Panc1 (cell line): ENCODE results near the gene TRAPPC5. TPM values are rescaled to one million over a fixed set of nuclear protein-coding genes. Genes with fewer than 3 reads are reported as not detected.

Experiments used
- ATAC-seq: fragments of 200-7000 bp; cut with Tn5 transposase; 2 replicates; pipeline ENCODE4 v1.9.1; 2020; ENCODE audit warnings: mild to moderate bottlenecking, moderate library complexity
- BruUV-seq: library from RNA; stranded (reverse); fragments of 400-500 nt; replicated peaks from 2 replicates; lab custom pipeline; 2021; lab: Mats Ljungman, UMichigan
- CTCF ChIA-PET: fragments of 300-600 bp; sonication (Branson Sonifier 250); formaldehyde crosslinking; loops from one replicate; lab custom pipeline; 2022; ENCODE audit warnings: antibody characterized with exemption; lab: Charles Lee
- POLR2A ChIA-PET: fragments of 300-600 bp; sonication (Branson Sonifier 250); formaldehyde crosslinking; loops from one replicate; lab custom pipeline; 2022; ENCODE audit warnings: antibody characterized with exemption; lab: Charles Lee
- DNase-seq: peaks from one replicate; pipeline ENCODE4 v3.0.0-alpha.2; 2010; ENCODE audit warnings: low read depth, low spot score
- H3K27ac ChIP-seq: 2 replicates; pipeline ENCODE4 v1.5.1; 2011; ENCODE audit warnings: mild to moderate bottlenecking, low read length, inconsistent platforms
- H3K27me3 ChIP-seq: fragments of 200-500 bp; sonication (Bioruptor generic); 2 replicates; pipeline ENCODE4 v1.6.0; 2014; ENCODE audit warnings: low read length, inconsistent platforms; ENCODE audit not compliant: control insufficient read depth, insufficient read depth
- H3K36me3 ChIP-seq: fragments of 200-500 bp; sonication (Bioruptor generic); 2 replicates; pipeline ENCODE4 v1.5.1; 2014; ENCODE audit warnings: inconsistent platforms, mild to moderate bottlenecking, low read length, moderate library complexity; ENCODE audit not compliant: control insufficient read depth, insufficient read depth
- H3K4me1 ChIP-seq: 2 replicates; pipeline ENCODE4 v1.5.1; 2011; ENCODE audit warnings: inconsistent platforms, mild to moderate bottlenecking, low read length, moderate library complexity; ENCODE audit not compliant: control insufficient read depth, insufficient read depth
- H3K4me3 ChIP-seq, 2 experiments: 2 replicates each; pipeline ENCODE4 v1.5.1; 2011 to 2012; ENCODE audit warnings: low read depth in 2 of 2, low read length in 2 of 2, mild to moderate bottlenecking in 2 of 2, inconsistent platforms in 1 of 2, moderate library complexity in 1 of 2
- H3K9me3 ChIP-seq: fragments of 200-500 bp; sonication (Bioruptor generic); 2 replicates; pipeline ENCODE4 v1.5.1; 2014; ENCODE audit warnings: low read depth, mild to moderate bottlenecking, inconsistent platforms, low read length, moderate library complexity; ENCODE audit not compliant: control insufficient read depth, insufficient read depth
- POLR2AphosphoS5 ChIP-seq: IDR thresholded peaks from 2 replicates; pipeline ENCODE4 v1.6.1; 2012; ENCODE audit warnings: mild to moderate bottlenecking, low read depth, low read length, moderate library complexity
- SIN3A ChIP-seq: IDR thresholded peaks from 2 replicates; pipeline ENCODE4 v1.6.1; 2012; ENCODE audit warnings: low read depth, mild to moderate bottlenecking, low read length, moderate library complexity, borderline replicate concordance; ENCODE audit not compliant: insufficient read depth
- TCF7L2 ChIP-seq: IDR thresholded peaks from 2 replicates; pipeline ENCODE4 v1.6.1; 2011; ENCODE audit warnings: mild to moderate bottlenecking, low read depth, low read length, inconsistent platforms
- in situ Hi-C: cut with HindIII; loops from 2 replicates; pipeline ENCODE4 v1.10.0; 2016; ENCODE audit warnings: low sequenced_read_pairs, low pct_unique_long_range_greater_than_20kb
- intact Hi-C: fragments of 100-400 bp; cut with micrococcal nuclease; formaldehyde crosslinking; loops from one replicate; pipeline ENCODE4 v1.10.0; 2022; ENCODE audit not compliant: unreplicated experiment
- total RNA-seq: library from RNA; stranded (reverse); gene quantifications from one replicate; pipeline ENCODE4 v1.2.1, GENCODE V29; 2021; ENCODE audit not compliant: unreplicated experiment
- TF ChIP-seq, protein P1 (sequence below): fragments of 450-650 bp; IDR thresholded peaks from 2 replicates; pipeline ENCODE4 v1.5.1; 2017; ENCODE audit warnings: mild to moderate bottlenecking
- TF ChIP-seq, protein P2 (sequence below), 2 experiments: IDR thresholded peaks; 2 replicates each; pipeline ENCODE4 v1.6.1; 2011 to 2012; ENCODE audit warnings: low read depth in 2 of 2, control low read depth in 1 of 2, low read length in 1 of 2, mild to moderate bottlenecking in 1 of 2, moderate library complexity in 1 of 2; ENCODE audit not compliant: insufficient read depth in 1 of 2

The TRAPPC5 gene
- total RNA-seq, 1 experiment from 2014 or later: 101 TPM

DNA sequence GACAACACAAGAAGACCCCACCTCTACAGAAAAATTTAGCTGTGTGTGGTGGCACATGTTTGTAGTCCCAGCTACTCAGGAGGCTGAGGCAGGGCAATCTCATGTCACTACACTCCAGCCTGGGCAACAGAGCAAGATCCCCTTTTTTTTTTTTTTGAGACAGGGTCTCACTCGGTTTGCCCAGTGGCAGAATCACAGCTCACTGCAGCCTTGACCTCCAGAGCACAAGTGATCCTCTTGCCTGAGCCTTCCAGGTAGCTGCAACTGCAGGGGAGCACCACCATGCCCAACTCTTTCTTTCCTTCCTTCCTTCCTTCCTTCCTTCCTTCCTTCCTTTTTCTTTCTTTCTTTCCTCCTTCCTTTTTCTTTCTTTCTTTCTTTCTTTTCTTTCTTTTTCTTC is 55.5 kb downstream of the TRAPPC5 start:
- no peaks in the 10 kb centered on the region for H3K27me3 ChIP-seq
- ATAC-seq (no peak), DNase-seq (no peak)
- no TSS peak for BruUV-seq
- no peak for TF ChIP-seq TCF7L2
- TF ChIP-seq POLR2AphosphoS5: no peak
- no peak for TF ChIP-seq SIN3A
- TF ChIP-seq, protein P1, sequence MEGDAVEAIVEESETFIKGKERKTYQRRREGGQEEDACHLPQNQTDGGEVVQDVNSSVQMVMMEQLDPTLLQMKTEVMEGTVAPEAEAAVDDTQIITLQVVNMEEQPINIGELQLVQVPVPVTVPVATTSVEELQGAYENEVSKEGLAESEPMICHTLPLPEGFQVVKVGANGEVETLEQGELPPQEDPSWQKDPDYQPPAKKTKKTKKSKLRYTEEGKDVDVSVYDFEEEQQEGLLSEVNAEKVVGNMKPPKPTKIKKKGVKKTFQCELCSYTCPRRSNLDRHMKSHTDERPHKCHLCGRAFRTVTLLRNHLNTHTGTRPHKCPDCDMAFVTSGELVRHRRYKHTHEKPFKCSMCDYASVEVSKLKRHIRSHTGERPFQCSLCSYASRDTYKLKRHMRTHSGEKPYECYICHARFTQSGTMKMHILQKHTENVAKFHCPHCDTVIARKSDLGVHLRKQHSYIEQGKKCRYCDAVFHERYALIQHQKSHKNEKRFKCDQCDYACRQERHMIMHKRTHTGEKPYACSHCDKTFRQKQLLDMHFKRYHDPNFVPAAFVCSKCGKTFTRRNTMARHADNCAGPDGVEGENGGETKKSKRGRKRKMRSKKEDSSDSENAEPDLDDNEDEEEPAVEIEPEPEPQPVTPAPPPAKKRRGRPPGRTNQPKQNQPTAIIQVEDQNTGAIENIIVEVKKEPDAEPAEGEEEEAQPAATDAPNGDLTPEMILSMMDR: no peak
- TF ChIP-seq, protein P2, sequence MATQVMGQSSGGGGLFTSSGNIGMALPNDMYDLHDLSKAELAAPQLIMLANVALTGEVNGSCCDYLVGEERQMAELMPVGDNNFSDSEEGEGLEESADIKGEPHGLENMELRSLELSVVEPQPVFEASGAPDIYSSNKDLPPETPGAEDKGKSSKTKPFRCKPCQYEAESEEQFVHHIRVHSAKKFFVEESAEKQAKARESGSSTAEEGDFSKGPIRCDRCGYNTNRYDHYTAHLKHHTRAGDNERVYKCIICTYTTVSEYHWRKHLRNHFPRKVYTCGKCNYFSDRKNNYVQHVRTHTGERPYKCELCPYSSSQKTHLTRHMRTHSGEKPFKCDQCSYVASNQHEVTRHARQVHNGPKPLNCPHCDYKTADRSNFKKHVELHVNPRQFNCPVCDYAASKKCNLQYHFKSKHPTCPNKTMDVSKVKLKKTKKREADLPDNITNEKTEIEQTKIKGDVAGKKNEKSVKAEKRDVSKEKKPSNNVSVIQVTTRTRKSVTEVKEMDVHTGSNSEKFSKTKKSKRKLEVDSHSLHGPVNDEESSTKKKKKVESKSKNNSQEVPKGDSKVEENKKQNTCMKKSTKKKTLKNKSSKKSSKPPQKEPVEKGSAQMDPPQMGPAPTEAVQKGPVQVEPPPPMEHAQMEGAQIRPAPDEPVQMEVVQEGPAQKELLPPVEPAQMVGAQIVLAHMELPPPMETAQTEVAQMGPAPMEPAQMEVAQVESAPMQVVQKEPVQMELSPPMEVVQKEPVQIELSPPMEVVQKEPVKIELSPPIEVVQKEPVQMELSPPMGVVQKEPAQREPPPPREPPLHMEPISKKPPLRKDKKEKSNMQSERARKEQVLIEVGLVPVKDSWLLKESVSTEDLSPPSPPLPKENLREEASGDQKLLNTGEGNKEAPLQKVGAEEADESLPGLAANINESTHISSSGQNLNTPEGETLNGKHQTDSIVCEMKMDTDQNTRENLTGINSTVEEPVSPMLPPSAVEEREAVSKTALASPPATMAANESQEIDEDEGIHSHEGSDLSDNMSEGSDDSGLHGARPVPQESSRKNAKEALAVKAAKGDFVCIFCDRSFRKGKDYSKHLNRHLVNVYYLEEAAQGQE (IDR thresholded peaks at IDR 0.05; ENCODE audit: insufficient read depth in 1 of 2, low read depth in 2 of 2, low read length in 1 of 2): no peak
- ChIA-PET POLR2A (no interaction called here), CTCF (no interaction called here)
- intact Hi-C loops (no loop called here), in situ Hi-C loops (no loop called here)
- H3K9me3 ChIP-seq: no peaks in the 10 kb centered on the region
- no peak overlapping the region for H3K27ac ChIP-seq
- H3K4me1 ChIP-seq: no peaks in the 10 kb centered on the region
- H3K36me3 ChIP-seq: no peaks in the 10 kb centered on the region
- H3K4me3 ChIP-seq: no peak overlapping the region

DNA sequence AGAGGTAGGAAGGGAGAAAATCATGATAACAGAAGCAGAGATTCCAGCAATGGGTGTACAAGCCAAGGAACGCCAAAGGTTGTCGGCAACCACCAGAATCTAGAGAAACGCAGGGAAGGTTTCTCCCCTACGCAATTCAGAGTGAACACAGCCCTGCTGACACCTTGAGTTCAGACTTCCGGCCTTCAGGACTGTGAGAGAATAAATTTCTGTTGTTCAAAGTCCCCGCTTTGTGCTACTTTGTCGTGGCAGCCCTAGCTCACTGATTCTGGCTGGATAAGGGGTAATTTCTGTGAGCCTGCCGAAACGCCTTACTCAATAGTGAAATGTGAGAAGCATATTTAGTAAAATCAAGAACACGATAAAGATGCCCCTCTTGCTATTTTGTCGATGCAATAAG is 56.6 kb downstream of the TRAPPC5 start:
- no peaks in the 10 kb centered on the region for H3K27me3 ChIP-seq
- no peak overlapping the region for H3K27ac ChIP-seq
- POLR2A ChIA-PET: interaction anchor here (0.6 kb wide), 1 partner anchor 93 kb away, joined by 7 read pairs; the partner anchor contains the start of gene EVI5L
- no TSS peak for BruUV-seq
- no peaks in the 10 kb centered on the region for H3K36me3 ChIP-seq
- no peak for DNase-seq
- no peaks in the 10 kb centered on the region for H3K4me1 ChIP-seq
- no peak overlapping the region for H3K4me3 ChIP-seq
- CTCF ChIA-PET: no interaction called here
- intact Hi-C loops (no loop called here), in situ Hi-C loops (no loop called here)
- no peak for ATAC-seq
- TF ChIP-seq, protein P2 (IDR thresholded peaks at IDR 0.05; ENCODE audit: insufficient read depth in 1 of 2, low read depth in 2 of 2, low read length in 1 of 2): no peak
- TF ChIP-seq POLR2AphosphoS5: no peak
- TF ChIP-seq, protein P1: no peak
- TF ChIP-seq TCF7L2: no peak
- no peak for TF ChIP-seq SIN3A
- H3K9me3 ChIP-seq: no peaks in the 10 kb centered on the region

Other genes with a start within 250 kb of the TRAPPC5 start
- gene PEX11G, start 191.8 kb upstream of the TRAPPC5 start, total RNA-seq: 2.9 TPM
- gene ZNF358, start 164.7 kb upstream of the TRAPPC5 start, total RNA-seq: 30.2 TPM
- 28.0 TPM for gene MCOLN1, start 158.2 kb upstream of the TRAPPC5 start, total RNA-seq
- gene PNPLA6, start 145.1 kb upstream of the TRAPPC5 start, total RNA-seq: 176 TPM
- gene CAMSAP3, start 85.0 kb upstream of the TRAPPC5 start, total RNA-seq: 1.7 TPM
- 36.9 TPM for gene XAB2, start 51.3 kb upstream of the TRAPPC5 start, total RNA-seq
- gene PET100, start 51.0 kb upstream of the TRAPPC5 start, total RNA-seq: 109 TPM
- not detected for gene PCP2, start 47.1 kb upstream of the TRAPPC5 start, total RNA-seq
- 102 TPM for gene STXBP2, start 43.7 kb upstream of the TRAPPC5 start, total RNA-seq
- gene RETN, start 11.8 kb upstream of the TRAPPC5 start, total RNA-seq: not detected
- not detected for gene MCEMP1, start 3.7 kb upstream of the TRAPPC5 start, total RNA-seq
- gene FCER2, start 21.3 kb downstream of the TRAPPC5 start, total RNA-seq: 0.15 TPM
- gene CLEC4G, start 51.3 kb downstream of the TRAPPC5 start, total RNA-seq: not detected
- gene CD209, start 66.7 kb downstream of the TRAPPC5 start, total RNA-seq: not detected
- gene CLEC4M, start 82.4 kb downstream of the TRAPPC5 start, total RNA-seq: not detected
- gene EVI5L, start 149.4 kb downstream of the TRAPPC5 start, total RNA-seq: 6.4 TPM
- 3.7 TPM for gene PRR36, start 193.6 kb downstream of the TRAPPC5 start, total RNA-seq
- gene LRRC8E, start 207.7 kb downstream of the TRAPPC5 start, total RNA-seq: 5.0 TPM
- 32.9 TPM for gene MAP2K7, start 223.0 kb downstream of the TRAPPC5 start, total RNA-seq
- 12.5 TPM for gene TGFBR3L, start 234.0 kb downstream of the TRAPPC5 start, total RNA-seq
- gene SNAPC2, start 239.5 kb downstream of the TRAPPC5 start, total RNA-seq: 63.0 TPM
- 89.4 TPM for gene CTXN1, start 245.3 kb downstream of the TRAPPC5 start, total RNA-seq